HG02623 (cell line): Measurements from ENCODE around the gene HMG20A.
A peak's percentile ranks its signal among the peaks of the same experiment; 100 is the strongest.
"Not testable (repeated sequence)": the region's sequence is repeated elsewhere in the genome, so short reads cannot be mapped to it uniquely, and the experiment has no call there.

Source experiments
- ATAC-seq: cut with Tn5 transposase; IDR thresholded peaks from one replicate; pipeline ENCODE4 v1.9.1; 2021; ENCODE audit warnings: moderate library complexity; ENCODE audit not compliant: unreplicated experiment

Gene HMG20A

DNA sequence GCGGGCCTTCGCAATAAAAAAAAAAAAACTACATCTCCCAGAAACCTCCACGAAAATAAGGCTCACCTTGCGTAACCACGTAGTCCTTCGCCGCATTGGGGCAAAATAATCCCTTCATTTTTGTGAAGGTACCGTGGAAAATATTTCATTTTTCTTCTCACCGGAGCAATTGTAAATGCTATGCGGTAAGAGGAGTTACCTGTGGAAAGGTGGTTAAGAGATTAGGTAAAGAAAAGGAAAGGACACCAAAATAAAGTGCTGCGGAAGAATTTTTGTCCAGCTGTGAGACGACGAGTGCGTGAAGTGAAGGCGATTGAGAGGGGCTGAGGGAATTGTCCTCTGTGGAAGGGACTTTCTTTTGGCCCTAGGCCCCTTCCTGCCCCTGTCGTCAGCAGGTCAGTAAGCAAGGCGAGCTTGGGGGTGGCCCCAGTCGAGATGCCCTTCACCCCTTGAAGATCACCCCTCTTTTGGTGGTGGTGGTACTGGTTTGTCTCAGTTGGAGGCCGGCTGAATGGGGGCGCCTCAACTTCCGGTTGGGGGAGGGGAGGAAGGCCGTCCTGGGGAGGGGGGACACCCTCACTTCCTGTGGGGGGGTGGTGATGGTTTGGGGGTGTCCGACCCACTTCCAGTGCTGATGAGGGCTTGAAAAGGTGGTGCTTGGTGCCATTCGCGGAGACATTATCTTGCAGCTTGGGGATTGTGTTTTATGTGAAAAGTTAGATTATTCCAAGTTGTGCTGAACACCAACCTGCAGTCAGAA, at the start of gene HMG20A:
HMG20A (plus strand) TSS at position 279 of the 760 bp plus-strand sequence. CDS start 37,520 bp downstream, outside the sequence.
- ATAC-seq = peak; percentile 12

DNA sequence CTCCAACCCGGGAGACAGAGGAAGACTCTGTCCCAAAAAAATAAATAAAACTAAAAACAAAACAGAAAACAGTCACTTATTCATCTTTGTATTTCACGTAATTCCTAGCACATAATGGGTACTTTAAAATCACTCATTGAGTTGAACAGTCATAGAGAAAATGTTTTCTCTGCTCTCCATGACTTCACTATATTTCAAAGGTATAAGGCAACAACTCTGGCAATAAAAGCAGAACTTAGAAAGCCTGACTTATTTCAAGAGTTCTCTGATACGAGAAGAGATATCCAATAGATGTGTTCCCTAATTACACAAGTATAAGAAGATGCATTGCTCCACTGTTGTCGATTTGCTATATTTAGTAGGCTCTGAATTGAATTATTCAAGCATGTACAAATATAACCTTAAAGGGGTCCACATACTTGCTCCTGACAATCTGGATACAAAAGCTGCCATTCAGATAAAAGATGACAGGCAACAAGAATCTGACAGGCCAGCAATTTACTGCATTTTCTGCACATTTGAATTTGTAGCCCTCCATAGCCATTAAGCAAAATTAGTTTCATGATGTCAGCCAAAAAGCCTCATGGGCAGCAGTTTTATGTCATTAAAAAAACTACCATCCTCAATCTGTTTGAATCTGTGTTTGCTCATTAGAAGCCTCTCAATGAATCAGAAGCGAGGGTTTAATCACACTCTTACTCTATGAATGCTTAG, 48.7 kb upstream of the HMG20A start:
- no peak for ATAC-seq

DNA sequence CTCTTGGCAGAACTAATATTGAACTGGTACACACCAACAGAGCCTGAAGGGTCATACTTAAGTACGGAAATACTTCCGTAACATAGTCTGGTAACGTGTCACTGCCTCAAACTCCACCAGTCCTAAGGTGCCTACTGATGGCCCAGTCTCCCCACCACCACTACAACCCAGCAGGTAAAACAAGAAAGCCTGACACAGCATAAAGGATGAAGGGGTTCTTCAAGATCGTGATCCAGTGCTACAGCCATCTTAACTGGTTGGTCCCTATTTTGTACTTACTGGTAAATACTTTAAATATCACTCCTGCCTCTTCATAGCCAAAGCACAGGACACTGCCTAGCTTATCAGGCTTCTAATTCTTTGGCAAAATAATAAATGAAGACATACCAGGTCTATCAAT, 47.2 kb upstream of the HMG20A start:
- no peak for ATAC-seq

DNA sequence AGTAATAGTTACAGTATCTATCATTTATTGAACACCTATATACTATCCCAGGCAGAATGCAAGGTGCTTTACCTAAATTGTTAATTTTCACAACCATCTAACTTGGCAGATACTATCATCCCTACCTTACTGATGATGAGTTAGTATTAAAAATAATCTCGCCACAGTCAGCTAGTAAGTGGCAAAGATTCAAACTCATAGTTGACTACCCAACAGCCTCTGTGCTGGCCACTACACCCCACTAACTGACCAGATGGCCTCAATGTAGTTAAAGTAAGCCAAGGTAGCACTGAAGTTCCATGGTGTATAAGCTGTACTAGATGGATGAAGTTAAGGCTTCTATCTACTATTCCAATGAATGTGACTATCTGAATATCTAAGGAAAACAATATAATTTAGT, 45.6 kb upstream of the HMG20A start:
- no peak for ATAC-seq

DNA sequence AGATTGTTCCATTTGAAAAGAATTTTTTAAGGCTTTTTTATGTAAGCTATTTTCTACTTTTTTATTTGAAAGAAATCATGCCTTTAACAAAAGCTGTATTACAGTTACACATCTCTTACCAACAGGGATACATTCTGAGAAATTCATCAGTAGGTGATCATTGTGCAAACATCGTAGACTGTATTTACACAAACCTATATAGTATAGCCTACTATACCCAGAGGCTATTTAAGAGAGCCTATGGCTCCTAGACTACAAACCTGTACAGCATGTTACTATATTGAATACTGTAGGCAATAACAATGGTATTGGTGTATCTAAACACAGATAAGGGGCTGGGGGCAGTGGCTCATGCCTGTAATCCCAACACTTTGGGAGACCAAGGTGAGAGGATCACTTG, 43.9 kb upstream of the HMG20A start:
- ATAC-seq = no peak

DNA sequence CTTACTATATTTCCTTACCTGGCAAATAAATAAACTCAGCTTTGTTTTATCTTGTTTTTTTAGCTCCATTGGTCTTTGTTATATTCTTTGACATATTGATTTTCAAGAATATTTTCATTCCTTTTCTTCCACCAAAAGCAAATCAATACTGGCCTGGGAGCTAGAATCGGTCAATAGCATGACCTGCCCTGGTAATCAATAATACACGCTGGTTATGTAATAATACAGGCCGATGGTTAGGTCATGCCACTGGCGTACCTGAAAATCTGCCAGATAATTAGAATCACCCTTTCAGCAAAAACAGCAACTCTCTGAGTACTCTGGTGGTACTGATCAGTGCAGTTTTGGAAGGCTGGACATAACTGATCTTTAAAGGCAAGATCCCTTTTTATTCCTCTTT, 40.7 kb upstream of the HMG20A start:
- ATAC-seq = no peak

DNA sequence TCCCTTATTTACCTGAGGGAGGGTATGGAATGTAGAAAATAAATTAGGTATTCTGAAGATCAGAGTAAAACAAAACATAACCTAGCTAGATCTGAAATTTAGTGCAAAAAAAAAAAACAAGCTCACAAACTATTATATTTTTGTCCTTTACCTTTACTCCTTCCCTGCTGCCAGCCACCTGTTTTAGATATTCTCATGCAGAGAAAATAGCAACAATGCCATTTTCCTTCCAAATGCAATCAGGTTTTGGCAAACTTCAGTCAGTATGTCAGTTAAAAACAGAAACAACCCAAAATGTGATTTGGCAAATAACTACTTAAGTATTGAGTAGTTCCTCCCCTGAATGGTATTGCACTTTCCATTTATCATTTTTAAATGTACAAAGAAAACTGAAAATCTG, 36.6 kb upstream of the HMG20A start:
- no peak for ATAC-seq

DNA sequence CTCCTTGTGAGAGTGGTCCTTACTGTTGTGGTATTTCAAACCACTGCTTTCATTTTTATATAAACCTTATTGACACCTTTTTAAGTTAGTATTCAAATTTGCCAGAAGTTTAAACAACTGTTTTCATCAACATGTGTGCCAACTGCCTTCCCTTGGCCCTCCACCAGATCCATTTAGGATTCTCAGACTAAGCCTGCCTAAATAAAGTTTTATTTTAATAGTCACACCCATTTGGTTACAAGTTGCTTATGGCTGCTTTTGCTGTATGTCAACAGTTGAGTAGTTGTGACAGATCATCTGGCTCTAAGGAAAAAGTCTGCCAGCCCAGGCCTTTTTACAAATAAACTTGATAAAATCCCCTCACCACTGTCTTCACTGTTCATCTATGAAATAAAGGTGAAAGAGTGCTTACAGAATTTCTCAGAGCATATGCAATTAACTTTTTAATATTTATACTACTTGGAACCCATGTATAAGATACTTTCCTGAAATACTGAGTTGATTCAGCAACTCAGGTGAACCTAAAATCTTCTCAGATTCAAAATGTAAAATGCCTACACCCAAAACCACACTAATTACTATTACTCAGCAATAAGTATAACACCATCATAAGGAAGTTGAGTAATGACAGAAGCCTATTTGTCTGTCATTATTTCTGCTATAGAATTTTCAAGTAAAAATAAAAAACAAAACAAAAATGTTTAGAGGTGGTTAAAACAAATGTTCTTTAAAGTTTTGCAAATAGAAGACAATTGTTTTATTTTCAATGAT, 35.9 kb upstream of the HMG20A start:
- ATAC-seq = no peak

DNA sequence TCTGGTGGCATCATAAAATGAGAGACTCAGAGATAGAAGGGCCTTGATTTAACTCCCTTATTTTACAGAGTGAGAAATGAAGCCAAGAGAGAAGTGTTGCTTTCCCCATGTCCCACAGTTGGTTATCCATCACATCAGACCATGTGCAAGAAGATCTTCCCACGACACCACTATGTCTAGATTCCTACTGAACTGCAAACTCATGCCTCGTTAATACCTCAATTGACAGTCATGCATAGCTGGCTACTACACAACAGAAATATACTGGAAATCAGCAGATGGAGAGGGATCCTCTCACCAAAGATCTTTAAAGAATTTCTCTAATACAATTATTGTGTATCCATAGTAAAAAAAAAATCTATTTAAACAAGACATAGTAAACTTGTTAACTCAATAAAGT, 34.1 kb upstream of the HMG20A start:
- no peak for ATAC-seq

DNA sequence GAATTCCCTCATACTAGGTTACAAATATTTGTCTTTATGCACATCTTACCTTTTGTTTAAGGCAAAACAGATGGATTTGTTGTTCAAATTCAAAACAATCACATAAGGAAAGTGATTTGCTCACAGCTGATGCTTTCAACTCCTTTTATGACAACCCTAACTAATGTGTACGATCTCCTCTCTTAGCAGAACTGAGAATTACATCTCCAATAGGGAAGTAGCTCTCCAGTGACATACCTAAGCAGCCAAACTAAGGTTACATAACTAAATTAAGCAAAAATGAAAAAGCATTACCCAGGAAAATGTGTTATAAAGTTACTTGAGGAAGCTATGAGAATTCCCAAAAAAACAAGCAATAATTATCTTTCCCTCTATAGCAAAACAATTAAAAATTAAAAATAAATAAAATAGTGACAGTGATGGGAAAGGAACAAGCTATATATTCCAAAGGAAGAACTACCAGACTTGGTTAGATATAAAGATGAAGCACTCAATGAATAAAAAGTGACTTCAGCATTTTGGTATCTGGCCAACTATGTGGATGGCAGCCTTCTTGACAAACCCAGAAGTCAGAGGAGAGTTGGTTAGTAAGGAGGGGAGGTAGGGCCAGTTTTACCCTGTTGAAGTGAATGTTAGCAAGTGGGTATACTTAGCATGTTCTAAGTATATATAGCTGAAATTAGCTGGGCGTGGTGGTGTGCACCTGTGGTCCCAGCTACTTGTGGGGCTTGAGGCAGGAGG, 33.2 kb upstream of the HMG20A start:
- ATAC-seq = no peak

DNA sequence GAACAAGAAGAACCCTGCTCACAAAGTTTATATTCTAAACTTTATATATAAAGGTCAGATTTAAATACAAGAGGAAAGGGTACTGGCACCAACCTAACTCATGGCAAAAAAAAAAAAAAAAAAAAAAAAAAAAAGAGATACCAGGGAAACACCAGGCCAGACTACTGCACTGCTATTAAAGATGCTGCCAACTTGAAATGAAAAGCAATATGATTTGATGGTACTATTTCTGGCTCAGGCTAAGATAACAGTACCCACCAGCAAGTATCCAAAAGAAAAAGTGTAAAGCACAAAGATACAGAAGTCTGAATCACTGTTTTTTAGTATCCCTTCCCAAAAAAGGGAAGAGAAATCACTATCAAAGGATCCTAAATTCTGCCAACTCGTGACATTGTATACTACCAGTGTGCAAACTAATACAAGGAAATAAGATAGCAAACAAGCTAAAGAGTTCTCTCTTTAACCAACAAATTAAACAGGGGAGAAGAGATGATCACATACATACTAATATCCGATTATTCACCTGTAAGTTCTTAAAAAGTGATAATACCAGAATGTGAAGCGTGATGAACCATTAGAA, 29.2 kb upstream of the HMG20A start:
- no peak for ATAC-seq

DNA sequence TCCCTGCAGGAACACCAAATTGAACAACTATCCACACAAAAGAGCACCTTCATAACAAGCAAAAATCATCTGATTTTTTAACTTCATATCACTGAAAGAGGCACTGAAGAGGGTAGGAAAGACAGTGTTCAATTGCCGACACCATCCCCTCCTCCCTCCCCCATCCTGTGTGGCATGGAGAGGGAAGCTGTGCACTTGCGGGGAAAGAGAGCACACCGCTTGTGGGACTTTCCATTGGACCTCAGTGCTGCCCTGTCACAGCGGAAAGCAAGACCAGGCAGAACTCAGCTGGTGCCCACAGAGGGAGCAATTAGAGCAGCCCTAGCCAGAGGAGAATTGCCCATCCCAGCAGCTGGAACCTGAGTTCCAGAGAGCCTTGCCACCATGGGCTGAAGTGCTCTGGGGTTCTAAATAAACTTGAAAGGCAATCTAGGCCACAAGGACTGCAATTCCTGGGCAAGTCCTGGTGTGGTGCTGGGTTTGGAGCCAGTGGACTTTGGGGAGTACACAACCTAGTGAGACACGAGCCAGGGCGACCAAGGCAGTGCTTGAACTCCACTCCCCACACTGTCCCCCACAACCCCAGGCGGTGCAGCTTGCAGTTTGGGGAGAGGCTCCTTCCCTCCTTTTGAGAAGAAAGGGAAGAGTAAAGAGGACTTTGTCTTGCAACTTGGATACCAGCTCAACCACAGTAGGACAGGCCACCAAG, 27.8 kb upstream of the HMG20A start:
- no peak for ATAC-seq

DNA sequence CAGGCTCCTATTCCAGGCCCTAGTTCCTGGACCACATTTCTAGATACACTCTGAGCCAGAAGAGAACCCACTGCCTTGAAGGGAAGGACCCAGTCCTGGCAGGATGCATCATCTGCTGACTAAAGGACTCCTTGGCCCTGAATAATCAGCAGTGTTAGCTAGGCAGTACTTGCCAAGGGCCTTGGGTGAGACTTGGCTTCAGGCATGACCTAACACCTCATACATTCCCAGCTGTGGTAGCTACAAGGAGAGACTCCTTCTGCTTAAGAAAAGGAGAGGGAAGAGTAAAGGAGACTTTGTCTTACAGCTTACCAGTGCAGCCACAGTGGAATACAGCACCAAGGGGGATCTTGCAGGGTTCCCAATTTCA, 27.2 kb upstream of the HMG20A start:
- no peak for ATAC-seq

DNA sequence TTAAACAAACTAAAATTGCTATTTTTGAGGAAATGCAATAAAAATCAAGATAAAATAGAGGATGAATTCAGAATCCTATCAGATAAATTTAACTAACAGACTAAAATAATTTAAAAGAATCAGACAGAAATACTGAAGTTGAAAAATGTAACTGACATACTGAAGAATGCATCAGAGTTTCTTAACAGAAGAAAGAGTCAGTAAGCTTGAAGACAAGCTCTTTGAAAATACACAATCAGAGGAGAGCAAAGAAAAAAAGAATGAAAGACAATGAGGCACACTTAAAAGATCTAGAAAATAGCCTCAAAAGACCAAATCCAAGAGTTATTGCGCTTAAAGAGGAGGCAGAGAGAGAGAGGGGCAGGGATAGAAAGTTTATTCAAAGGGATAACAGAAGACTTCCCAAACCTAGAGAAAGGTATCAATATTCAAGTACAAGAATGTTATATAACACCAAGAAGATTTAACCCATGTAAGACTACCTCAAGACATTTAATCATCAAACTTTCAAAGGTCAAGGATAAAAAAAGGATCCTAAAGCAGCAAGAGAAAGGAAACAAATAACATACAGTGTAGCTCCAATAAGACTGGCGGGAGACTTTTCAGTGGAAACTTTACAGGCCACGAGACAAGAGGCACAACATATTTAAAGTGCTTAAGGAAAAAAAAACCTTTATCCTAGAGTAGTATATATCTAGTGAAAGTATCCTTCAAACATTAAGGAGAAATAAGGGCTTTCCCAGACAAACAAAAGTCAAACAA, 25.5 kb upstream of the HMG20A start:
- ATAC-seq = no peak

DNA sequence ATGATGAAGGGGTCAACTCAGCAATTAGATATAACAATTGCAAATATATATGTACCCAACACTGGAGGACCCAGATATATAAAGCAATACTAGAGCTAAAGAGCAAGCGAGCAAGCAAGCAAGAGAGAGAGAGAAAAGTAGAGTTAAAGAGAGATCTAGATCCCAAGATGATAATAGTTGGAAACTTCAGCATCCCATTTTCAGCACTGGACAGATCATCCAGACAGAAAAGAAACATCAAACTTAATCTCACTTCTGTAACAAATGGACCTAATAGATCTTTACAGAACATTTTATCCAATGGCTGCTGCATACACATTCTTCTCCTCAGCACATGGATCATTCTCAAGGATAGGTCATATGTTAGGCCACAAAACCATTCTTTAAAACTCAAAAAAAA, 24.0 kb upstream of the HMG20A start:
- no peak for ATAC-seq

DNA sequence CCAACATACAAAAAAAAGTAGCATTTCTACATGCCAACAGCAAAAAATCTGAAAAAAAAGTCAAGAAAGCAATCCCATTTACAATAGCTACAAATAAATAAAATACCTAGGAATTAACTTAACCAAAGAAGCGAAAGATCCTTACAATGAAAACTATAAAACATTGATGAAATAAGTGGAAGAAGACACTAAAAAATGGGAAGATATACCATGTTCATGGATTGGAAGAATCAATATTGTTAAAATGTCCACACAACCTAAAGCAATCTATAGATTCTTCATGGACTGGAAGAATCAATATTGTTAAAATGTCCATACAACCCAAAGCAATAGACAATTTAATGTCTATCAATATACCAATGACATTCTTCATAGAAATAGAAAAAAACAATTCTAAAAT, 21.8 kb upstream of the HMG20A start:
- no peak for ATAC-seq

DNA sequence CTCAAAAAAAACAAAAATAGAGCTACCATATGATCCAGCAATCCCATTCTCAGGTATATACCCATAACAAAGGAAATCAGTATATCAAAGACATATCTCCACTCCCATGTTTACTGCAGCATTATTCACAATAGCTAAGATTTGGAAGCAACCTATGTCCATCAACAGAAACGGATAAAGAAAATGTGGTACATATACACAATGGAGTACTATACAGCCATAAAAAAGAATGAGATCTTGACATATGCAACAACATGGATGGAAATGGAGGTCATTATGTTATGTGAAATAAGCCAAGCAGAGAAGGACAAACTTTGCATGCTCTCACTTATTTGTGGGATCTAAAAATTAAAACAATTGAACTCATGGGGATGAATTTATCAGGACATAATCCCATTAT, 20.4 kb upstream of the HMG20A start:
- ATAC-seq = no peak

DNA sequence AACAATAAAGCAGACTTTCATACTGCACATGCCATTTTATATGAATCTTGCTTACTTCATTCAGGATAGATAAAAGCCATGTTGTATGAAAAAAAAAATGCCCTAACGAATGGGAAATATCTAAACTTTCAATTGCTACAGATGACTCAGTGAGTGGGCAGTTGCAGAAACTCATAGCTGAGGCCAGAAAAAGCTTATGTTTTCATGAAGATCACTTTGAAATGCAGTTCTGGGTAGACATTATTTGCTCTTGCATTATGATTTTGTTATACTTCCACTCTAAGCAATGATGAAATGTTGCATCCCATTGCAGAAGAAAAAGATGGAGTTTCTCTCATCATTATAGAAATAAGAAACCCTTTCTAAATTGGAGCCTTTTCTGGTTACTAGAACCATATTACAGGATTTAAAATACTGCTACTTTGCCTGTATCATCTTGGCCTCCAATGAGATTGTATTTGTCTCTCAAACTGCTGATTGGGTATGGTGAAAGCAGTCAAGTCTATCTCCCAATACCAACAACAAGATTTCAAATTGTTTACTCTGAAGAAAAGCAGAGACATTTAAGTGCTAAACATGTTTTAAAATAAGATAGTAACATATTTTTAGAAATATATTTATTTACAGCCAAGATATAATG, 17.8 kb upstream of the HMG20A start:
- no peak for ATAC-seq

DNA sequence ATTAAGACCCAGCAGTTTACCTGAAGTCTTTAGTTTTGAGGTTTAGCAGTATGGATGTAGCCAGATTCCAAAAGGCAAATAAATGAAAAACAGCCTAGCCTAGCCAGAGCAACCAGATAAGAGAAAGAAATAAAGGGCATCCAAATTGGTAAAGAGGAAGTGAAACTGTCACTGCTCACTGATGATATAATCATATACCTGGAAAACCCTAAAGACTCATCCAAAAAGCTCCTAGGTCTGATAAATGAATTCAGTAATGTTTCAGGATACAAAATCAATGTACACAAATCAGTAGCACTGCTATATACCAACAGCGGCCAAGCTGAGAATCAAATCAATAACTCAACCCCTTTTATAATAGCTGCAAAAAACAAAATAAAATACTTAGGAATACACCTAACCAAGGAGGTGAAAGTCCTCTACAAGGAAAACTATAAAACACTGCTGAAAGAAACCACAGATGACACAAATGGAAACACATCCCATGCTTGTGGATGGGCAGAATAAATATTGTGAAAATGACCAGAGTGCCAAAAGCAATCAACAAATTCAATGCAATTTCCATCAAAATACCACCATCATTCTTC, 14.4 kb upstream of the HMG20A start:
- ATAC-seq = not testable (repeated sequence)
